HG03280 (cell line): ENCODE results near the gene RBPJ.
"Not testable (repeated sequence)": the region's sequence is repeated elsewhere in the genome, so short reads cannot be mapped to it uniquely, and the experiment has no call there.

Experiments
- ATAC-seq: cut with Tn5 transposase; IDR thresholded peaks from one replicate; pipeline ENCODE4 v1.9.1; 2021; ENCODE audit warnings: mild to moderate bottlenecking, moderate library complexity; ENCODE audit not compliant: unreplicated experiment

RBPJ gene

GRCh38 chr4:26331380-26331950 lies 10.7 kb downstream of the RBPJ start:
- ATAC-seq: no peak

DNA sequence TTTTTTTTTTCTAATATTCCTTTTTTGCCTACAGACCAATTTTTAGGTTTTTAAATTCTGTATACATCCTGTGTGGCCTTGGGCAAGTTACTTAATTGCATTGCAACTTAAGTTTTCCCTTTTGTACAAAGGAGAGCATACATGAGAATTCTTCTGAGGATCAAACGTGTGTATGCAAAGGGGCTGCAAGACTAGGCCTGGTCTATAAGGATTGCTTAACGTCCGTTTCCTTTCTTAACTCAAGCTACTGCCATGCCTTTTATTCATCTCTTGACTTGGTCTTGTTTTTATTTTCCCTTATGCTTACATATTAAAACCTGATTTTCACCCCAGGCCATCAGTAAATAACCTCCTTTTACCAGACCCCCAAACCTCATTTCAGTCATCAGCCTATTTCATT lies 13.6 kb downstream of the RBPJ start:
- no peak for ATAC-seq

GRCh38 chr4:26337612-26338011 lies 16.8 kb downstream of the RBPJ start:
- no peak for ATAC-seq

- ATAC-seq: no peak
These were observed 21.7 kb downstream of the RBPJ start for GRCh38 chr4:26342328-26343037.

- ATAC-seq: no peak
These were observed 22.2 kb downstream of the RBPJ start for GRCh38 chr4:26343038-26343398.

DNA sequence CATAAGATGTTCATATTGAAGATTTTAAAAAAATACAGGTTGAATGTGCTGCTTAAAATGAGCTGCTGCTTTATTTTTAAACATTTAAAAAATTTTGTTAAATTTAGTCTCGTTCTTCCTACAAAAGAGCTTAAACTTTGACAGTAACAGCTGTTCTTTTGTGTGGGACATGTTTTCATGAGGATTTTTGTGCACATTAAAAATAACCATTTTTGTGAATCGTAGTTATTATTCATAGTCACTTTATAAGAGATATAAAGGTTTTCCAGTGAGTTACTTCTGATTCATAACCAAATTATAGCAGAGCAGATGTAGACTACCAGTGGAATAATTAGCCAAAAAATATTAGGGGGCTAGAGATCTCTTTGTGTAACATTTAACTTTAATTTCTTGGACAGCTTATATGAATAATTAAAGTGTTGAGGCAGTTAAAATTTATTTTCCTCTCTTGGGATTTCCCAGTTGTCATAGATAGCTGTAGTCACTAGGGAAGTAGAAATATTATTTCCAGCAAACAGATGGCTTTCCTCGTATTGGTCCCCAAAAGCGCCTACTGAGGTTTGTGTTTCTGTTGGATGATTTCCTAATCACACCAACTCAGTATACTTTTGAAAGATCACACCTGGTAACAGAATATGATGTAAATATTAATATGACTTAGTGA lies 24.2 kb downstream of the RBPJ start:
- ATAC-seq: no peak

DNA sequence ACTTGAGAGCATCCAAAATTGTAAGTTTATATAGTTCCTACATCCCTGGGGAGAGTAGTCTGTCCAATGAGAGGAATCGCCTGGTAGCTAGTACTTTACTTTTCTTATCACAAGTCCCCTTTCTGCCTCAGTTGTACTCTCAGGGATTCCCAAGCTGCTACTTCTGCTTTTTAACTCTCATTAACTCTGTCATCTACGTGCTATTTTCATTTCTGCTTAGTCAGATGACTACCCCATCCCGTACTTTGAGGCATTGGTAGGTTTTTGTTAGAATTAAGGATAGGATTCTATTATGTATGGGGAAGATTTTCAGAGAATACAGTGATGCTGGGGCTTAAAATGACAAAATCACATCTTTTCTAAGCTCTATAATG lies 24.7 kb downstream of the RBPJ start:
- no peak for ATAC-seq

DNA sequence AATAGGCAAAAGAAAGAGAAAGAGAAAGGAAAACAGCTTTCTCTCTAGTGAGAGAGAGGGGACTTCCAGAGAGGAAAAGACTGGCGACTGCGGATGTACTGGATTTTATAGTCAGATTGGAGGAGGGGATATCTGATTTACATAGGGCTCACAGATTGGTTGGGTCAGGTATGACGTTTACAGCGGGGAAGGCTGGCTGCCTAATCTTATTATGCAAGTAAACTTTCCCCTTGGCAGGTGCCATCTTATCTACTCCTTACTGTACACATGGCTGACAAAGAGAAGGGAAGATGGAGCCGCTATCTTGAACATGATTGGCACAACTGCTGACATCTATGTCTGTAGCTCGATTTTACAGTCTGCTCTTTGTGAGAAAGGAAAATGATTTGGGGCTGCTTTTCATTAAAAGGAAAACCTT lies 25.4 kb downstream of the RBPJ start:
- no peak for ATAC-seq

DNA sequence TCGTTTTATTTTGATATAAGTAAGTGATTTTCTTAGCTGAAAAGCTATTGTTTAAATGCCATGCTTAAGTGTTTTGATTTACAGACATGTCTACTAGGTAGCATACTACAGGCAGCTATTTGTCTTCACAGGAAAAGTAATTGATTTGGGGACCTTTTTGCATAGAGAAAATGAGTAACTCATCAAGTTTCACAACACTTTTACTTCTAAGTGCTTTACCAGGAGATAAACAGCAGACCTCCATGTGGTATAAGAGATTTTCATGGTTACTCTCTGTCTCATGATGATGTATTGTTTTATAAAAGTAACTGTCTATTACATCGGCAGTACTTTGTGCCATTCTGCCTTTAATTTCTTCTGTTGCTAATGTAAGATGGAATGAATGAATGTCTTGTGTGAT lies 28.7 kb downstream of the RBPJ start:
- ATAC-seq: no peak

GRCh38 chr4:26351685-26352084 lies 30.9 kb downstream of the RBPJ start:
- no peak for ATAC-seq

GRCh38 chr4:26354491-26354890 lies 33.7 kb downstream of the RBPJ start:
- ATAC-seq: no peak

- no peak for ATAC-seq
These were observed 34.7 kb downstream of the RBPJ start for GRCh38 chr4:26355392-26356052.

DNA sequence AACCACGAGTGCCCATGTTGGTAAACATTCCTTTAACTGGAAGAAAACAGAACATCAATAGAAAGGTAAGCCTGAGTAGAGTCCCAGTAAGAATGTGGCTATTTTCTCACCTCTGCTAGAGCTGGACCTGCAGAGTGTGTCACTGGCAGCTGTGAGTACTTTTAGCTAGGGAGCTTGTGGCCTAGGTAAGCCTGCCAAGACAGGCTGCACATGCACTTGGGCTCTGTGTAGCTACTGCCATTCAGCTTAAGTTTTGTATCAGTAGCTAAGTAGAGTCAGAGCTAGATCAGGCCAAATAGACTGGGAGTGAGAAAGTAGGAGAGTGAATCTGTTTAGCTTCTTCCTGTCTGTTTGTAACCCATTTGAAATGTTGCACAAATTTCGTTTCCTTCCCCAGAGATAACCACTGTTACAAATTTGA lies 35.3 kb downstream of the RBPJ start:
- ATAC-seq: no peak

GRCh38 chr4:26359521-26359920 lies 38.7 kb downstream of the RBPJ start:
- not testable (repeated sequence) for ATAC-seq

DNA sequence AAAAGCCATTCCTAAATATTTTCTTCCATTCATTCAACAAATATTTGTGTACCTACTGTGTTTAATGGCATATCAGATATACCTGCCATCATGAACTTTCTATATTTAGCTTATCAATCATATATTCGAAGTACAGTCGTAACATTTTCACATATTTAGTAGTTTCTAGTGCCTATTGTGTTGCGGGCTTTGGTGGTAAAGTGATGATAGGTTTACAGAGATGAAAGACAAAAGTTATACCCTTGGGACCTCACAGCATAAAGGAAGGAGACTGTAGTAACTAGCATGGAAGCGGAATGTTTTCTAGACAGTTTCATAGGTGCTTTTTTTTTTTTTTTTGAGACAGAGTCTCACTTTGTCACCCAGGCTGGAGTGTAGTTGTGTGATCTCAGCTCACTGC lies 39.5 kb downstream of the RBPJ start:
- ATAC-seq: no peak

- no peak for ATAC-seq
These were observed 40.0 kb downstream of the RBPJ start for GRCh38 chr4:26360864-26361263.

DNA sequence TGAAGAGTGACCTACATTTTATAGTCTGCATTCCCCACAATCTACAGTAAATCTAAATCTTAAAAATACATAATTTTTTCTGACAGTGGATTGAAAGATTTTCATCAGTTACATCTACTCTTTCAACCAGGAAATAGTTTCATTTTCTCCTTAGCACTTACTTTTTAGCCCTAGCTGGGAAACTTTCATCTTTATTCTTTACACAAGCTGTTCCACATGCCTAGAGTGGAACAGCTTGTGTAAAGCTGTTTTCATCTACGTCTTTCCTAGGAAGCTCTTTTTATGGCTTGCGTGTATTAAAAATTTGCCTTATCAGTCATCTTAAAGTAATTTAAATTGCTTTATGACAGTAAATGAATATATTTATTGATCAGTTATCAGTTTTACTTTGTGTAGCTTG lies 40.5 kb downstream of the RBPJ start:
- ATAC-seq: no peak

- no peak for ATAC-seq
These were observed 42.1 kb downstream of the RBPJ start for GRCh38 chr4:26362745-26363439.

GRCh38 chr4:26365537-26366150 lies 44.8 kb downstream of the RBPJ start:
- ATAC-seq: peak; percentile 55

DNA sequence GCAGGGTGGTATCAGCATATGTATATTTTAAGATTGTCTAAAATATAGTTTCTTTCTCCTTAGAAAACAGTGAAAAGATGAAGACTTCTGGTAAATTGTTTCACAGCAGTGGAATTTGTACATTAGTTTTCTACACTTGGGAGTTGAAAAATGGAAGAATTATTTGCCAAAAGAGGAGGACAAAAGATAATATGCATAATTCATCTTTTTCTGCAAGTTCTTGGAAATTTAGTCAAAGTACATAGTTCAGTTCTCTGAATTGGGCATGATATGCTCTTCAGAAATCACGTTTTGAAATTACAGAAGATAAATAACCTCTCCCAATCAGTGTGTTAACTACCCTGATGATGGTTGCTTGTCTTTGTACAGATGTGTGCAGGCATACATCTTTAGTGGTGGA lies 47.0 kb downstream of the RBPJ start:
- ATAC-seq: no peak

GRCh38 chr4:26368685-26369084 lies 47.9 kb downstream of the RBPJ start:
- ATAC-seq: no peak
